Activated CD8-positive, alpha-beta memory T cell treated with anti-CD3 and anti-CD28 coated beads for 36 hours (primary cell): ENCODE measurements around the gene PTPN6. TPM values are rescaled to one million over a fixed set of nuclear protein-coding genes. Genes with fewer than 3 reads are reported as not detected.

Experiments
- CTCF ChIA-PET: fragments of 350-600 bp; sonication (Branson Sonifier 250); formaldehyde crosslinking; loops from one replicate; lab custom pipeline; 2021; ENCODE audit warnings: antibody characterized with exemption; lab: Charles Lee
- POLR2A ChIA-PET: fragments of 350-600 bp; sonication (Branson Sonifier 250); formaldehyde crosslinking; loops from one replicate; lab custom pipeline; 2021; ENCODE audit warnings: antibody characterized with exemption; lab: Charles Lee
- total RNA-seq, 2 experiments: library from RNA; stranded (reverse); gene quantifications; one replicate each; pipeline ENCODE4 v1.2.3, GENCODE V29; 2021

Gene PTPN6
- total RNA-seq, 2 experiments from 2014 or later: 436 to 441 TPM

GRCh38 chr12:6965026-6965661 lies 14.0 kb downstream of the PTPN6 start:
- CTCF ChIA-PET: interaction anchor here (0.9 to 13.2 kb wide), 7 partner anchors 9 to 93 kb away, joined by 3 to 337 read pairs (median 5); partner anchors contain the start of genes C12orf57, PTPN6, RNU7-1 and SPSB2
- POLR2A ChIA-PET: interaction anchor here (0.7 to 13.5 kb wide), 2 partner anchors 18 to 28 kb away, joined by 3 to 353 read pairs; partner anchors contain the start of genes C12orf57, PTPN6 and RNU7-1

DNA sequence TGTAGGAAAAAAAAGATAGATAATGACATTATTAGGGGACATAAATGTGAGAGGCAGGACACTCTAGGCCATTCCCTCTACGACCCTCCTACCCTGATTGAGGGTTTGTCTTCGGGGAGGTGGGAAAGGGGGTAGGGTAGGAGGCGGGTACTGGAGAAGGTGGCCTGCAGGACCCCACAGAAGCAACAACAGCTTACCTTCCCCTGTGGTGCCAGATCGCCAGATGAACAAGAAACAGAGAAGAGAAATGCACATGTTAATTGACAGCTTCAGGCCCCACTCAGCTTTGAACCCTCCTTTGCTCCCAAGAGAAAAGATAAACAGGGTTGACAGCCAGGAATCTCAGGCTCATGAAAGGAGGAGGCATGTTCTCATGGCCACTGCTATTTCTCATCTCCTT lies 14.6 kb downstream of the PTPN6 start:
- ChIA-PET CTCF (interaction anchor here (0.6 to 13.2 kb wide), 2 partner anchors 18 to 34 kb away, joined by 3 to 337 read pairs; partner anchors contain the start of genes C12orf57, PTPN6 and RNU7-1), POLR2A (interaction anchor here (0.7 to 13.5 kb wide), 2 partner anchors 18 to 397 kb away, joined by 3 to 353 read pairs; partner anchors contain the start of genes C12orf57, NOP2, PTPN6 and RNU7-1)

- ChIA-PET CTCF (interaction anchor here (0.6 to 13.2 kb wide), 3 partner anchors 19 to 42 kb away, joined by 3 to 337 read pairs (median 3); partner anchors contain the start of genes C12orf57, PTPN6 and RNU7-1), POLR2A (interaction anchor here (0.7 to 13.5 kb wide), 2 partner anchors 19 to 398 kb away, joined by 3 to 353 read pairs; partner anchors contain the start of genes C12orf57, NOP2, PTPN6 and RNU7-1)
These were observed 15.2 kb downstream of the PTPN6 start for GRCh38 chr12:6966351-6966750.

GRCh38 chr12:6967651-6968100 lies 16.5 kb downstream of the PTPN6 start:
- ChIA-PET POLR2A (interaction anchor here (2.1 to 3.5 kb wide), 3 partner anchors 15 to 24 kb away, joined by 6 to 40 read pairs (median 15); partner anchors contain the start of genes C12orf57, PTPN6 and RNU7-1), CTCF (interaction anchor here (0.6 to 3.1 kb wide), 5 partner anchors 9 to 140 kb away, joined by 3 to 21 read pairs (median 10); partner anchors contain the start of genes C12orf57, PTPN6 and RNU7-1)

DNA sequence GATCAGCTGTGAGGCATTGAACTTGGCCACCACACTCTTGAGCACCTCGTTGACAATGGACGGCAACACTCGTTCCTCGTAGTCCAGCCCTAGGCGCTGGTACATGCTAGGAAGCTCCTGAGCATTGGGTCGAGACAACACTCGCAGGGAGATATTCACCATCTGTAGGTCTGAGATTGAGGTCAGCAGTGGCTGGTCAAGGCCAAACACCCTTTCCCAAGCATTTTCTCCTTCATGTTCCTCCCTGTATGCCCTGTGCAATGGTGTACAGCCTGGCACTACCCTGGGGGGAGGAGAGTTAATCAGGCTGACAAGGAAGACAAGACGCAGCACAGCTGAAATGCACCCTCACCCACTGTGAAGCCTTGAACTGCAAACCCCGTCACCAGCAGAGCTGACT lies 17.3 kb downstream of the PTPN6 start:
- POLR2A ChIA-PET: interaction anchor here (0.5 to 3.5 kb wide), 6 partner anchors 9 to 33 kb away, joined by 4 to 40 read pairs (median 6); partner anchors contain the start of genes C12orf57, PTPN6 and RNU7-1

GRCh38 chr12:6970096-6970527 lies 19.0 kb downstream of the PTPN6 start:
- ChIA-PET POLR2A (interaction anchor here (1.0 to 3.5 kb wide), 2 partner anchors 26 to 160 kb away, joined by 3 to 40 read pairs; partner anchors contain the start of genes C12orf57, CLSTN3 and RNU7-1), CTCF (interaction anchor here (1.3 to 3.1 kb wide), 3 partner anchors 9 to 143 kb away, joined by 4 to 21 read pairs (median 4); partner anchors contain the start of genes C12orf57 and RNU7-1)

More for the DNA sequence above, 17.3 kb downstream of the PTPN6 start:
- CTCF ChIA-PET: interaction anchor here (0.7 to 3.1 kb wide), 8 partner anchors 7 to 140 kb away, joined by 3 to 21 read pairs (median 6); partner anchors contain the start of genes C12orf57, PTPN6 and RNU7-1

GRCh38 chr12:6974180-6974579 lies 23.0 kb downstream of the PTPN6 start:
- ChIA-PET POLR2A (interaction anchor here (0.5 kb wide), 1 partner anchor 25 kb away, joined by 4 read pairs; no protein-coding TSS in a partner anchor), CTCF (interaction anchor here (1.6 kb wide), 1 partner anchor 138 kb away, joined by 3 read pairs; no protein-coding TSS in a partner anchor)

DNA sequence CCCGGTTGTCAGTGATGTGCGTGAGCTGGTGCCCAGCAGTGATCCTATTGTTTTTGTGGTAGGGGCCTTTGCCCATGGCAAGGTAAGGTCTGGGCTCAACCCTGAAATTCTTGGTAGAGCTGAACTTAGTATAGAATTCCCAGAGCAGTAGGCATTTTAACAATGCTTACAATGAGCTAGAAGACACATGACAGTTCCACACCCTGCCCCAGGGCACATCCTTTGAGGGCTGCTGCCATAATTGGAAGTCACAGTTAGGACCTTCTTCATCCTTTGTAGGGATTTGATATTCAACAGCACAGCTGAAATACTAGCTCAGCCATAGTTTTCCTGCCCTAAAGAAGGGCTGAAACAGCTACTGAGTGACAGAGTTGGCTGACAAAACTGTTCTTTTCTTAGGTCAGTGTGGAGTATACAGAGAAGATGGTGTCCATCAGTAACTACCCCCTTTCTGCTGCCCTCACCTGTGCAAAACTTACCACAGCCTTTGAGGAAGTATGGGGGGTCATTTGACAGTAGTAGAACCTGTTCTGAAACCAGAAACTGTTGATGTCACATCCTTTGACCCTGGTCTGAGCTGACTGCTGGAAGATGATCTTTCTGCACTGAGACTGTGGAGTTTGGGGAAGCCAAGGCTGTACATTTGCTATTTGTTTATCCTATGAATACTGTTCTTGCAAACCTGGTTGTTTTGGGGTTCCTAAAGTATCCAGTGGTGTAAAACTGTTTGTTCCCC lies 24.3 kb downstream of the PTPN6 start:
- POLR2A ChIA-PET: interaction anchor here (1.4 kb wide), 1 partner anchor 31 kb away, joined by 6 read pairs; the partner anchor contains the start of genes C12orf57 and RNU7-1
- CTCF ChIA-PET: interaction anchor here (0.8 to 1.7 kb wide), 4 partner anchors 40 to 138 kb away, joined by 3 to 4 read pairs (median 4); no protein-coding TSS in a partner anchor

DNA sequence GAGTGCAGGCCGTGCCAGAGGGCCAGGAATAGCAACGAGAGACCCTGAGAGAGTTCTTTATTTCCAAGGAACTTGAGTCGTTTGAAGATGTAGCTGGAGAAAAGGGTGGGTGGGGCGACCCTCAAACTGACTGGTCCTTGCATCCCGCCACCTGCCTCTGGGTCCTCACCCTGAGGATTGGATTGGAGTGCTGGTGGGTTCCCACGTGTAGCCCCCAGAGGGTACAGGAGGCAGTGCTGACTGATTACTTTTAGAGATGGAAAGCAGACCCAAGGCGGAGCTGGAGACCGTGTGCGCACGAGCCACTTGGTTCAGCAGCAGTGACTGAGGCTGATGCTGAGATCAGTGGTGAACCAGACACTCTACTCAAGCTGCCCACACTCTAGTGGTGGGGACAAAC lies 26.5 kb downstream of the PTPN6 start:
- CTCF ChIA-PET: interaction anchor here (1.4 kb wide), 1 partner anchor 133 kb away, joined by 3 read pairs; no protein-coding TSS in a partner anchor
- POLR2A ChIA-PET: interaction anchor here (0.7 kb wide), 1 partner anchor 133 kb away, joined by 3 read pairs; no protein-coding TSS in a partner anchor

DNA sequence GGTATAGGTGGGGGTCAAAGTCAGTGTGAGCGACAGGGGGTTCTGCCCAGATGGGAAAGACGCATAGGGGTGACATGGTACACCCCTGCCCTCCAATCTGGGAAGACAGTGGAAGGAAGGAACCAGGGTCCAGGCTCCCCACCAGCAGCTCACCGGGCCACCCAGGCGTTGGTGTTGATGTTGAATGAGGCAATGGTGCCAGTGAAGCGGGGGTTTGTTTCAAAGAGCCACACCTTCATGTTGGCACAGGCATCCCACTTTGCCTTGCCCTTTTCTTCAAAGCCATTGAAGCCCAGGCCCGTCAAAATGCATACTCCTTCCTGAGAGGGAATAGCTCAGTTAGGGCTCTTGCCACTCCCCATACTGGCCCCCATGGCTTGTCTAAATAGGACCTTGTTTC lies 27.0 kb downstream of the PTPN6 start:
- ChIA-PET CTCF (interaction anchor here (1.4 kb wide), 1 partner anchor 133 kb away, joined by 3 read pairs; no protein-coding TSS in a partner anchor), POLR2A (interaction anchor here (0.6 to 0.7 kb wide), 2 partner anchors 124 to 133 kb away, joined by 3 read pairs; no protein-coding TSS in a partner anchor)

DNA sequence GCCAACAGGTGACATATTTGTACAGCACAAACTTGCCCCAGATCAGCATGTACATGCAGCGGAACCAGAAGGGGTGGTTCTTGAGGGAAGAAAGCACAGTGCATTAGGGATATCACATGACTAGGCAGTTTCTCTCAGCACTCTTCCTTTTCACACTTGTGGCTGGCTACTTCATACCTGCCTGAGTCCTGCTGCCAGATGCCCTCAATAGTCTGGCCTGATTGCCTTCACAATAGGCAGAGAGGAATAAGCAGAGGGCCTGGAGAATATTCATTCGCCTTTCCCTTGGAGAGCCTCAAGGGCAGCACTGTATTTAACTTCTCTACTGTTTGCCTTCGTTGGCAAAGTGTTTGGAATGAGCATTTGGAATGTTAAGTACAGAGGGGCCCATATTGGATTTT lies 27.5 kb downstream of the PTPN6 start:
- ChIA-PET POLR2A (interaction anchor here (0.6 kb wide), 1 partner anchor 124 kb away, joined by 3 read pairs; no protein-coding TSS in a partner anchor), CTCF (no interaction called here)

DNA sequence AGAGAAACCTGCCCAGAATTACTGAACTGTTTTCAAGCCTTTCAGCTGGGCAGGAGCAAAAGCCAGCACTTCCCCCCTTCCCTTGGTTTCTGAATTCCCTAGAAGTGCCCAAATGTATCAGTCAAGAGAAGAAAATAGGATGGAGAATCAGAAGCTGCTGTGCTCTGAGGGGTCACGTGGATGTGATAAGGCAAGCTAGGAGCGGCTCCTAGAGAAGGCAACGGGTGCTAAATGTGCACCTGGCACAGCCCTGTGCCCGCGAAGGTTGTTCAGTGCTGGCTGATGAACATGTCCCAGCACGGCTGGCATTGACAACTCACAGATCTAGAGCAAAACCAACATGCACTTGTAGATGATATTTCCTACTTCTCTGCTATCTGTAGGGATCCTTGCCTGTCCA lies 27.9 kb downstream of the PTPN6 start:
- ChIA-PET CTCF (no interaction called here), POLR2A (interaction anchor here (0.6 kb wide), 1 partner anchor 124 kb away, joined by 3 read pairs; no protein-coding TSS in a partner anchor)

DNA sequence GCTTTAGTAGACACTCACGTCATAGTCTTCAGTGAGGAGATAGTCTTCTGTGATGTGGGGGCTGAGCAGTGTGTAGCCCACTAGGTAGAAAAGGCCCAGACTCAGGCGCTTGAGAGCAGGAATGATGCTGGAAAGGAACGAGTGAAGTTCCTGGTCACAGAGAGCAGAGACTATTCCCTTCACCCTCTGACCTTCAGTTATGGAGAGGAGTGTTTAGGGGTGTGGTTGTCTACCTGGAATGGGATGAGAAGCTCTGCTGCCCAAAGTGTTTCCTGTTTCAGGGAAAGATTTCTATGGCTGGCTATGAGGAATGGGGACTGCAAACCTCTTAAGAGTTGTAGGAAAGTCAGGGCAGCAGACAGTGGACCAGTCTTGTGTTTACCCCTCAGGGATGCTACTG lies 28.3 kb downstream of the PTPN6 start:
- CTCF ChIA-PET: no interaction called here
- POLR2A ChIA-PET: no interaction called here

- POLR2A ChIA-PET: interaction anchor here (0.7 kb wide), 1 partner anchor 241 kb away, joined by 5 read pairs; no protein-coding TSS in a partner anchor
- CTCF ChIA-PET: interaction anchor here (0.6 to 1.2 kb wide), 2 partner anchors 58 to 129 kb away, joined by 3 to 4 read pairs; partner anchors contain the start of gene C1RL
These were observed 28.9 kb downstream of the PTPN6 start for GRCh38 chr12:6980075-6980474.

DNA sequence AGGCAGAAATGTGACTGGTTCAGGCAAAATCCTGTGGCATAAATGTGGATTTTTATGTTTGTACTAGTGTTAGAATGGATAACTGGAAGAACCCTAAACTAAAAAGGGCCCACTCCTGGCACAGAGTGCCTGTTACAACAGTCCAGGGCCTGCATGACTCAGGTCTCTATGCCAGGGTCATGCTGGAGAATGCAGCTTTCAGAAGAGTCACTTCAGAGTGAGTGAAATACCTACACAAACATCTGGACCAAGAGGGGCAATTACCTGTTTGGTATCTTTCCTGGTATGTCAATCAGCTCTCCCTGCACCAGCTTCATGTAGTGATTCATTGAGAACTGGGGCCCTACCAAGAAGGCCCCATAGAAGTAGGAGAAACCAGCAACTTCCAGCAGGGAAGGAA lies 29.6 kb downstream of the PTPN6 start:
- ChIA-PET CTCF (interaction anchor here (1.2 kb wide), 1 partner anchor 128 kb away, joined by 4 read pairs; the partner anchor contains the start of gene C1RL), POLR2A (no interaction called here)

GRCh38 chr12:6981152-6982052 lies 30.2 kb downstream of the PTPN6 start:
- ChIA-PET CTCF (interaction anchor here (1.2 kb wide), 1 partner anchor 127 kb away, joined by 4 read pairs; the partner anchor contains the start of gene C1RL), POLR2A (no interaction called here)

GRCh38 chr12:6982532-6982931 lies 31.4 kb downstream of the PTPN6 start:
- ChIA-PET POLR2A (interaction anchor here (0.7 kb wide), 1 partner anchor 21 kb away, joined by 4 read pairs; no protein-coding TSS in a partner anchor), CTCF (no interaction called here)
